ENCODE results near the gene CCNY.

The CCNY gene

GRCh38 chr10:35568483-35569015, 232.2 kb downstream of the CCNY start:
- H3K27ac ChIP-seq, result no peak overlapping the region
- TF ChIP-seq, protein P1, sequence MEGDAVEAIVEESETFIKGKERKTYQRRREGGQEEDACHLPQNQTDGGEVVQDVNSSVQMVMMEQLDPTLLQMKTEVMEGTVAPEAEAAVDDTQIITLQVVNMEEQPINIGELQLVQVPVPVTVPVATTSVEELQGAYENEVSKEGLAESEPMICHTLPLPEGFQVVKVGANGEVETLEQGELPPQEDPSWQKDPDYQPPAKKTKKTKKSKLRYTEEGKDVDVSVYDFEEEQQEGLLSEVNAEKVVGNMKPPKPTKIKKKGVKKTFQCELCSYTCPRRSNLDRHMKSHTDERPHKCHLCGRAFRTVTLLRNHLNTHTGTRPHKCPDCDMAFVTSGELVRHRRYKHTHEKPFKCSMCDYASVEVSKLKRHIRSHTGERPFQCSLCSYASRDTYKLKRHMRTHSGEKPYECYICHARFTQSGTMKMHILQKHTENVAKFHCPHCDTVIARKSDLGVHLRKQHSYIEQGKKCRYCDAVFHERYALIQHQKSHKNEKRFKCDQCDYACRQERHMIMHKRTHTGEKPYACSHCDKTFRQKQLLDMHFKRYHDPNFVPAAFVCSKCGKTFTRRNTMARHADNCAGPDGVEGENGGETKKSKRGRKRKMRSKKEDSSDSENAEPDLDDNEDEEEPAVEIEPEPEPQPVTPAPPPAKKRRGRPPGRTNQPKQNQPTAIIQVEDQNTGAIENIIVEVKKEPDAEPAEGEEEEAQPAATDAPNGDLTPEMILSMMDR (IDR thresholded peaks at IDR 0.05), result no peak
- no peak for TF ChIP-seq ZFX (IDR thresholded peaks at IDR 0.05; ENCODE audit: borderline replicate concordance)

GRCh38 chr10:35569111-35569707, 232.9 kb downstream of the CCNY start:
- no peak overlapping the region for H3K27ac ChIP-seq
- no peak for TF ChIP-seq ZFX (IDR thresholded peaks at IDR 0.05; ENCODE audit: borderline replicate concordance)
- TF ChIP-seq, protein P1 (IDR thresholded peaks at IDR 0.05), result no peak

GRCh38 chr10:35569836-35570235, 233.5 kb downstream of the CCNY start:
- TF ChIP-seq, protein P1 (IDR thresholded peaks at IDR 0.05), result no peak
- TF ChIP-seq ZFX (IDR thresholded peaks at IDR 0.05; ENCODE audit: borderline replicate concordance), result no peak
- no peak overlapping the region for H3K27ac ChIP-seq

DNA sequence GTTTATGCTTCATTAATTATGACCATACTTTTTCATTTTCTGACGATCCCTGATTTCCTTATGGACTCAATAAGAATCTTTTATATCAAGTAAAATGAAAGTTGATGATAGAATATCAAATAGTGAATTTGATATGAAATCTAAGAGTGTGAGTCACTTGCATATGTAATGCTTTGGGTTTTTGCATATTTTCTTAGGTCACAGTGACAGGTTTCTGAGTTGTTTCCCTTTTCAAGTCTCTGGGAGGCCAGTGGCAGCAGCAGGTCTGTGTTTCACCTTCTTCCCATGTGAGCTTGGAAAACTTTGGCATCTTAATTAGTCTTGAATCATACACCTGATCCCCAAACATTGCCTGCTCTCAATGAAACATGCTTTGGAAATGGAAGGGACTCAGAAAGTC, 234.1 kb downstream of the CCNY start:
- no peak overlapping the region for H3K27ac ChIP-seq
- no peak for TF ChIP-seq ZFX (IDR thresholded peaks at IDR 0.05; ENCODE audit: borderline replicate concordance)
- TF ChIP-seq, protein P1 (IDR thresholded peaks at IDR 0.05), result no peak

- TF ChIP-seq ZFX (IDR thresholded peaks at IDR 0.05; ENCODE audit: borderline replicate concordance), result no peak
- TF ChIP-seq, protein P1 (IDR thresholded peaks at IDR 0.05), result no peak
- H3K27ac ChIP-seq, result no peak overlapping the region
Observed at GRCh38 chr10:35572583-35572982, 236.3 kb downstream of the CCNY start.

DNA sequence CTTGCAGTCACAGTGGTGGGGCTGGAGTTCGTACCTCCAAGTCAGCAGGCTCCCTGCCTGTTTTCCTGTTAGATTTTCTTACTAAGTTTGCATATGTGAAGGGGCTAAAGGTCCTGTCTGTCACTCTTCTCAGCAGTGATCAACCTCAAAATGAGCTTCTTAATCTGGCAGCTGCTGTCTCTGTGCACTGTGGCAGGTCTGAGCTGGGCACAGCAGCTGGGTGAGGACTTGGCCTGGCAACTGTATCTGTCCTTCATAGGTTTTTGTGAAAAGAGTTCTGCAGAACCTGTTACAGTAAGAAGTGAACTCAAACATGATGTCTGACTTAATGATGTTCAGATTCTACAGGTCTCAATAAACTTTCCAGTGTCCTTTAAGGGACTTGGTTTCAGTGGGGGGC, 237.5 kb downstream of the CCNY start:
- TF ChIP-seq, protein P1 (IDR thresholded peaks at IDR 0.05), result no peak
- TF ChIP-seq ZFX (IDR thresholded peaks at IDR 0.05; ENCODE audit: borderline replicate concordance), result no peak
- no peak overlapping the region for H3K27ac ChIP-seq

- H3K27ac ChIP-seq, result no peak overlapping the region
- TF ChIP-seq ZFX (IDR thresholded peaks at IDR 0.05; ENCODE audit: borderline replicate concordance), result no peak
- TF ChIP-seq, protein P1 (IDR thresholded peaks at IDR 0.05), result peak; percentile 29
Observed at GRCh38 chr10:35574924-35575352, 238.6 kb downstream of the CCNY start.
